HG03469 (cell line): ENCODE data around the gene NUP93.

Source experiments
- ATAC-seq: cut with Tn5 transposase; IDR thresholded peaks from one replicate; pipeline ENCODE4 v1.9.1; 2021; ENCODE audit warnings: mild to moderate bottlenecking, moderate library complexity, moderate number of reproducible peaks; ENCODE audit not compliant: unreplicated experiment

The NUP93 gene

DNA sequence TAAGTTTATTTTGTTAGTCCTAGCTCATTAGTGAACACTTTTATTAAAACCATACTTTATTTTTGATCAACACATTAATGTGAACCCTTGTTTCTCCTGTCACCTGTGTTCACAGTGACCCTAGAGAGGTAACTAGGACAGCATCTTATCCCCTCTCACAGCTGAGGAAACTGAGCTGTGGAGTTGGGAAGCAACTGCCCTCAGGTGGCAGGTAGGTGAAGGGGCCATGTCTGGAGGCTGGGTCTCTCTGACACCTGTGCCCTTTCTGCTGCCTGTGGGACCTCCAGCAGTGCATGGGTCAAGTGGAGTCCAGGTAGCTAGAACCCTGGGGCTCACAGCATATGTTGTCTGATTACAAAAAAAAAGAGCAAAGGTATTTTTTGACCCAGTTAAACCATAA is 112.2 kb downstream of the NUP93 start:
- no peak for ATAC-seq

DNA sequence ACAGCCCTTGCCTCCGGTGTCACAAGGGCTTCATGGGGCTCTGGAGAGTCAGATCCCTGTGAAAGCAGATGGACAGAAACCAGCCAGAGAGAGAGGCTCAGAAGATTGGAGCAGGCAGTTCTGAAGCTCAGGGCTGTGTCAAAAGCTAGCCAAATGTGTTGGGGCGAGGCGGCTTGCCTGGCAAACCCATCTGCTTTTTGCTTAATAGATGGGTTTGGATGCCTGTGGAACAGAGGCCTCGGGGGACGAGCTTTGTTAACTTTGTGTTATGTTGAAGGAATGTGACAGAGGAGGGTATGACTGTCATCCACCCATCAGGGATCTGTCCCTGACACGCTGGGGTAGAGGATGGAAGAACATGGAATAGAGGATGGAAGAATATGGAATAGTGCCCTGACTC is 114.1 kb downstream of the NUP93 start:
- ATAC-seq, result no peak

DNA sequence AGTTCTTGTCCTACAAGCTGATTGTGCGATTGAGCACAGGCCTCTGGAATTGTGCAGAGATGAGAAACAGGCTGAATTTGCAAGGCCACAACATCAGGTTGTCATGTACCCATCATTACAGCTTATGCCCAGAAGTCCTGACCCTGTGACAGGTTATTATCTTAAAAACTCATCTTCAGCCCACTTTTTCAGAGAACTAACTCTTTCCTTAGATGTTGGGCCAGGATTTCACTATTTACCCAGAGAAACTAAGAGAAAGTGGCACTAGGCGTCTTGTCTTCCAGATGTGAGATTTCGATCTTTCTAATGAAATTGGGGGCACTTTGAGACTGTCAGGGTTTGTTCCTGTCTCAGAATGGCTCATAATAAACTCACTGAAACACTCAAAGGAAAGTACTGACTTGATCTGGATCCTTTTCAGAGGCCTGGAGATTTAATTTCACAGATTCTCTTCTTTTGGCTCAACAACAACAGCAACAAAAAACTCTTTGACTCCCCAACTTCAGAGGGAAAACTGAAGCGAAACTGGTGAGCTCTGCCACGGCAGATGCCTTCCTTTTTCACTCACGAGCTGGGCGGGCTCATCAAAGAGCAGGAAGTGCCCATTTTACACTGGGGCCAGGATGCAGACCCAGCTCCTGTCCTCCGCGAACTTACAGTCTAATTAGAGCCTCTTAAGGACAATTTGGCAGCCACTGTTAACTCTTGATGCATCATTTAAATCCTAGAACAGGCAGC is 117.4 kb downstream of the NUP93 start:
- no peak for ATAC-seq

DNA sequence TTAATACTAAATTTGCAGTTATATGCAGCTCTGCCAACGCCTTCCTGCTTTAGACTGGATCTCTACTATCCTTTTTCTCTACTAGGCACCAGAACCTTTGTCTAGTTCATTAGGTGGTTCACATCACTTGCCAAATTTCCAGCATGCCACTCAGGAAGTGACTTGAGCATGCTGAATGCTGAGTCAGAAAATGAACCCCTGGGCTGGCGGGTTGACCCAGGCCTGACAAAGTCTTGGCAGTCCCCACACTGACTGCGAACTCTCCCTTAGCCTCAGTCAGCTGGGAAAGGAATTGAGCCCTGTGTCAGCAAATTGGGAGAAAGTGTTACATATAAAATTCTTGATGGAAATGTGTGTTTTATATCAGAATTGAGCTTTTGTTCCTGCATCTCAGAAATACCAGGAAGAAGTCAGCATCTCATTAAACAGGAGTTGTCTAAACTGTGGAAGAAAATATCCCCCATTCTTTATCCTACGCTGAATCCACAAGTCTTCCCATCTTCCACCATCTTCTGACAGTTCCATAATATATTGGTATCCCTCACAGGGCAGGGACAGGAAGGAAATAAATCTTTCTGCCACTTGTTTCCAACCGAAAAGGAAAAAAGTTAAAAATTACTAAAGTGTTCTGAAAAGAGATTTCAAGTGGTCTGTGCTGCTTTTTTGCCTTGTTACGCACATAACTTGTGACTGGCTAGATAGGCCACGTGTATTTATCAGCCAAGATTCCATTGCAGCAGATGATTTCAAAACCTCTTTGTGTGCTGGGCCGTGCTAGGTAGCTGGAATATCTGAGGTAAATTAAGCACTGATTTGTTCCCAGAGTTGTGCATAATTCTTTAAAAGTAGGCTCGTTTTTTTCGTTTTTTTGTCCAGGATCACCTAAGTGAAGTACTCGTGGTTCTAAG is 118.4 kb downstream of the NUP93 start:
- ATAC-seq, result no peak

DNA sequence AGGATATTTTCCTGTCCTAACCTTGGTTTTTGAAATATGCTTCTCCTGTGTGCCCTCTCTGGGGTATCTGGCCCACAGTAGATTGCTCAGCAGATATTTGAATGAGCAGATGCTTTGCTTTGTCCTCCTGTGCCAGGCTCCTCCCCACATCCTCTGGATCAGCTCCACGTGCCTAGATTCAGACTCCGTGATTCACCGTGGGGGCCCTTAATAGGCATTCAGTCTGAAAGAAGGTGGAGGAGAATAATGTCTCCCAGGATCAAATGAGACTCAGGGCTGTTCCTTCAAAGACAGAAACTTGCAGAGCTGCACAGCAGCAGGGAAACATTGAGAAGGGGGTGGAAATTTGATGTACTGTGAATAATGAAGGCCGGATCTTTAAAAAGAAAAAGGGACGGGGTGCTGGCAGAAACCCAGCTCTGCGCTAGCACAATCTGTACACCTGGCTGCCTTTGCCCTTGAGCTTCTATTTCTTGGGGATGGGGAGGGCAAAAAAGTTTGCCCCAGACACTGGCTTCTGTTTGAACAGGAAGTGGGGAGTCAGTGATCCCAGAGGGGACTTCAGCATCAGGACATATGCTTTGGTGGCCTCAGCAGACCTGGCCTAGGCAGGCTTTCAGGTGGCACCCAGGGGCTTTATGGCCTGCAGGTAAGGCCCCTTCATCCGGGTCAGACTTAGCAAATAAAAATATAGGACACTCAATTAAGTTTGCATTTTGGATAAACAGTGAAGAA is 119.2 kb downstream of the NUP93 start:
- ATAC-seq, result no peak

DNA sequence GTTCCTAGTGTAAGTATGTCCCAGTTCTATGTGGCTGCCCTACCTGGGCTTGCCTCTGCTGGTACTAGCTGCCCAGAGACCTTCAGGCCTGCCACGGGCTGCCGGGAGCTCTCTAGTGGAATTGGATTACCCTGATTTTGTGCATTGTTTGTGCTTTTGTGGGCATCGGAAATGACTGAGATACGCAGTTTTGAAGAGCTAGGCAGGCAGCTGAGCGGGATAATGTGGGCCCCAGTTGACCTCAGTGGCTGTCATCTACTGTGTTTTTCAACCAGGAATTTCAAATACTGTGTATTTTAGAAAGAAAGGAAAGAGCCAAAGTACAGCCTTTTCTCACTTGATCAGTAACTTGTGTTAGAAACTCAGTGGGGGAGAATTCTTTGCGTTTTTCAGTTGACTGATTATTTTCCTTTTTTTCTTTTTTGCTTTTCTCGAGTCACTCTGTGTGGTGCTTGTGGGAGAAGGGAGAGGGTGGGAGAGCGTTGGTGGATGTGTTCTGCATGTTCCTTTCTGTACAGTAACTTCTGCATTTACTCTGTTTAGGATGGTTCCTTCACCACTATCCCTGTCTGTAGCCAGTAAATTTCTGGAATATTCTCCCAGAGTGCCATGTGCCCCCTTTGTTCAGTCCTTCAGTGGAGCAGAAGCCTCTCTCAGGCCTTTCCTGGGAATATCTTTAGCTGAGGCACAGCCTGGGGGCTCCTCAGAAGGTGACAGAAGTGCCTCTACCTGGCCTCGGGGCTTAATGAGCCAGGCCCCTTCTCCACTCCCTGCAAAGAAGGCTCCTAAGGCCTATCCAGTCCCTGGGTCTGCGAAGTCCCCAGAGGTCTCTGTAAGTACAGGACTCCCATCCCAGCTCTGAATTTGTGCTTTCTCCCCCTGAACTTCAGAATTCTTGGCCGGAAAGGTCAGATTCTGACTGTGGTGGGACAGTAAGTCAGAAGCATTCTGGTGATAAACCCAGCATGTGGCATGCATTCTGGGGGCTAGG is 120.1 kb downstream of the NUP93 start:
- ATAC-seq, result no peak

DNA sequence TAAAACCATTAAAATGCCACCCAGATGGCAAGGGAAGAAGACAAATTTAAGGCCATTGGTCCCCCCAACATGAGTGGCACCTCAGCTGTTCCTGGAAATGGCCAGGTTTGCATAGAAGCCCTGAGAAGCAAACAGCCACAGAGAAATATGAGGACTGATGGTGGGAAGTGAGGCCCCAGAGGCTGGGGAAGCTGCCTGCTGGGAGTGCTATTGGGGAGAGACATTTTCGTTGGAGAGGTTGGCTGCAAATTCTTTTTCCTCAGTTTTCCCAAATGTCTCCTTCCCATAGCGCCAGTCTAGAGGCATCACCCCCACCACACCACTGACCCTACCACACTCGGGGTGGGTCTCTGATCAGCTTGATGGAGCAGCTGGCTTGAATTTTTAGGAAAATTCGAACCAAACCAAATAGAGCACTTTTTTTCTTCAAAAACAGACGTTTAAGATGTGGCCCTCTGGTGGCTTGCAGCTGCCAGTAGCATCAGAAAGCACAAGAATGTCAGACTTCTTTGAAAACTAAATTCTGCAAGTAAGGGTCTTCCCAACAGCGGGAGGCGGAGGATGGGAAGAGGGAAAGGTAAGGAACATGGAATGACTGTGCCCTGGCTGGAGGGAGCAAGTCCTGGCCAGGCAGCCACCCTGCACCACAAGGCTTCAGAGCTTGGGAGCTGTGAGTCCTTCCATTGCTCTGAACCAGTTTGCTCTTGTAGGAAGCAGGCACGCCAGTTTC is 121.9 kb downstream of the NUP93 start:
- ATAC-seq, result no peak

DNA sequence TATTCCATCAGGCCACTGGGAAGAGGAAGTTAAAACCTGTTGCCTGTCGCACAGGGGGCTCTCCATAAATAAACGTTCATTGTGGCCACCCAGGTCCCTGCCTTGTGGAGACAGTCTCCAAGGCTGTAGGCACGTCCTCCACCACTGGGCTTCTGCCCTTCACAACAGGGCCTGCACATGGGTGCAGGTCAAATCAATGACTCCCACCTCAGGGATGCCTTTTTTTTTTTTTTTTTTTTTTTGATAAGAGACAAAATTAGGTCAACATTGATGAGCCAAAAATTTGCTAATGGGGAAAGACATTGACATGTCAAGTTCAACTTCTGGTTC is 122.4 kb downstream of the NUP93 start:
- no peak for ATAC-seq

DNA sequence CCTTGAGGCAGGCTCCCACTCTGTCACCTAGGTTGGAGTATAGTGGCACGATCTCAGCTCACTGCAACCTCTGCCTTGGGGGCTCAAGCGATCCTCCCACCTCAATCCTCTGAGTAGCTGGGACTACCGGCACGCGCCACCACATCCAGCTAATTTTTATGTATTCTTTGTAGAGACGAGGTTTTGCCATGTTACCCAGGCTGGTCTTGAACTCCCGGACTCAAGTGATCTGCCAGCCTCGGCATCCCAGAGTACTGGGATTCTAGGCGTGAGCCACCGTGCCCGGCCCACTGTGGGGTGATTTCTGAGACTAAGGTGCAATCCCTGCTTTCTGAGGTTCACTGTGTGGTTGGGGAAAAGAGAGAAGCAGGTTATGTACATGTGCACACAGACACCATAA is 123.0 kb downstream of the NUP93 start:
- no peak for ATAC-seq

DNA sequence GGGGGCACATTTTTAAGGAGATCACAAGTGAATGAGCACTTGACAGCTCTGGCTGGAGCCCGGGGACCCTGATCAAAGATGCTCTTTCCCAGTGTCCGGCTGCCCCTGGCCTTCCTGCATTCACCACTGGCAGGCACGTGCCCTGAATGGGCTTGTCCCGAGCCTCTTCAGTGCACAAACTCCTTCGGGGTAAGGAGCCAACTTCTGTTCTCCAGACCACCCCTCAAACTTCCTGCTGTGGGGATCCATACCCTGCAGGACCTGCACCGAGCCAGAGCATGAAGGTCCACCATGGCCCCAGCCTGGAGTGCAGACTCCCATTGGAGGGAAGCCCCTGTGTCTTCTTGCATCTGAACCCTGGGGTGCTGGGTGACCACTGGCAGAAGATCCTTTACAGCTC is 125.3 kb downstream of the NUP93 start:
- no peak for ATAC-seq

DNA sequence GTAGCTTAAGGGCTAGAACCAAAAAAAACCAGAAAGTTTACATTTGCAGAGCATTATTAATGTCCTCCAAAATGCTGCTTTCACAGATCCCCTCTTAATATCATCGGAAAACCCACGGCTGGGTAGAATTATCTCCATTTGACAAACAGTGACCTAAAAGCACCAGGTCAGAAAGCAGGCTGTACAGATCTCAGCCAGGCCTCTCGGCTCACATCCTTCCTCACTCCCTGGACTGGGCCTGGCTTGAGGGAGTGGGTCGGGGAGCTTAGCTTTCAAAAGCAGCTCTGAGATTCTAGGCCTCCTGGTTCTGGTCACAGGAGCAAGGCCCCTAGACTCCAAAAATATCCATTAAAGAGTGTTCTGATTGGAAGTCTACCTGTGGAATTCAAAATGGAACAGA is 126.0 kb downstream of the NUP93 start:
- no peak for ATAC-seq

DNA sequence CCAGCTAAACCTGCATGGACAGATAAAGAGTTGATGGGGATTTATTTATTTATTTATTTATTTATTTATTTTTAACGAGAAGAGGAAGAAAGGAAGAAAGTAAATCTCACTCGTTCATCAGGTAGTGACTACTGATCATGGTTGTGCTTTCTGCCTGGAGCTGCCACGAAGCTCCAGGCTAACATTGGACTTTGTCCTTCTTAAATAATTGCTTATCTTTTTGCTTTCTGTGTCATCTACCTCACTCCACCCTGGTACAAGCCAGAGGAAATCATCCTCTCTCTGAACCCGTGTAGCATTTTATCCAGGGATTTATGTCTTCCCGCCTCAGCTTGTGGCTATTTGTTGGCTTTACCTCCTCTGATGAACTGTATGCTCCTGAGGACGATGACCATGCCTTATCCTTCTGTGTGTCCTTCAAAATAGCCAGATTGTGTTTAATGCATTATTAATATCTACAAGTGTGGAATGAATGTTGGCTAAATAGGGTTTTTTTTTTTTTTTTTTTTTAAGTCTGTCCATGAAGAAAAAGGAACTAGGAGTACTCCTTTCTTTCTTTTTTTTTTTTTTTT is 127.0 kb downstream of the NUP93 start:
- no peak for ATAC-seq

DNA sequence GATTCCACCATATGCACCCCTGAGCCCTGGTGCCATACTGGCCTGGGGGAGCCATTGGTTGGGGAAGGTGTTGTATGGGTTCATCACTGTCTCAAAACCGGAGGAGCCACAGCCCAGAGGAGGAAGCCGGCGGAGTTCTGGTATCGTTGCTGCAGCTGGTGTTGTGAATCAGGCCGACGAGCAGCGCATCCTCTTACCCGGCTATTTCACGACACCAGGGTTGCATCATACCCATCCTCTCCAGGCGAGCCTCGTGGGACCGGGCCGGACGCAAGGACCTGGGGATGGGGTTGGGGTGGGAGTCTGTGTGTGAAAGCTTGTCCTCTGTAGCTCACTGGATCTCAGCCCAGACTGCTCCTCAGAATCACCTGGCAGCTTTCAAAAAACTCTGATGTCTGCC is 128.4 kb downstream of the NUP93 start:
- ATAC-seq, result no peak

DNA sequence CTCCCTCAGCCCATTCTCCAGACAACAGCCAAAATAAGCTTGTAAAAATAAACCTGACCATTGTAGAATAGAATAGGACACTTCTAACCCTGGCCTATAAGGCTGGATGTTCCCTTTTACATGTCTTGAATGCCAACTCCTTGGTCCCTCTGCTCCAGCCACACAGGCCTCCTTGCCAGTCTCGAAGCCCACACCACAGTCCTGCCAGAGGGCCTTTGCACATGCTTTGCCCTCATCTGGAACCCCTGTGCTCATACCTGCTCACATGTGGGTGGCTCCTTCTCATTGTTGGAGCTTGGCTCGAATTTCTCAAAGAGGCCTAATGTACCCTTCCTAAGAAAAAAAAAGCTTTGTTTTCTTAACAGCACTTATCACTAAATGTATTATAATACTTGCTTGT is 129.7 kb downstream of the NUP93 start:
- no peak for ATAC-seq

DNA sequence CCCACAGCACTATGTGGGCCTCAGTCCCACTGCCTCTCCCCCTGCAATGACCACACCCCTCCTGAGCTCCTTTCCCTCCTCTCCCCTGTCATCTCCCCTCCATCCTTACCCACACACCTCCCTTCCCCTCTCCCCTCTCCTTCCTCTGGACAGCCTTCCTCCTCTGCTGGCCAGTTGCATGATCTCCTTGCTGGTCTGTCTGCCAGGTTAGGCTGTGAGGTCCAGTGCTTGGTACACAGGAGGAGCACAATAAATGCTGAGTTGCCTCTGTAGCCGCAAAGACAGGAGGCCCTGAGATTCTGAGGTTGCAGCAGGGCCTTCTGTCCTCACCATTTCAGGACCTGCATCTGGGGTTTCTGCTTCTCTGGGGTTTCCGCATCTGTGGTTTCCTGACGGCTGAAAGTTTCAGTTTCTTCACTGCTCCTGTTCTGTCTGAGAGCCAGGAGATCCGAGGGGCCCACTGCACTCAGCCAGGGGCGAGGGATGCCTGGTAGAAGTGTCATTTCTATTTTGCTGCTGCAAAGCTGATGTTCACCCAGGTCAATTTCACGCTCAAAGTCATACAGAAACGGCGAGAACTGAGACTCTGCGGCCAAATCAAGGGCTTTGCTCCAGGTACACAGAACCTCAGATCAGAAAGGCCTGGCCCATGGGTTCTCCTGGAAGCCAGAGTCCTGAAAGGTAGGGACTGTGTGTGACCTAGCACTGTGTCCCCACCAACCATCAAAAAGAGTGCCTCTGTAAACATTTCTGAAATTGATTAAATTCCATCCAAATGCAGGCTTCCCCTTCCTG is 130.5 kb downstream of the NUP93 start:
- peak; percentile 66 for ATAC-seq

DNA sequence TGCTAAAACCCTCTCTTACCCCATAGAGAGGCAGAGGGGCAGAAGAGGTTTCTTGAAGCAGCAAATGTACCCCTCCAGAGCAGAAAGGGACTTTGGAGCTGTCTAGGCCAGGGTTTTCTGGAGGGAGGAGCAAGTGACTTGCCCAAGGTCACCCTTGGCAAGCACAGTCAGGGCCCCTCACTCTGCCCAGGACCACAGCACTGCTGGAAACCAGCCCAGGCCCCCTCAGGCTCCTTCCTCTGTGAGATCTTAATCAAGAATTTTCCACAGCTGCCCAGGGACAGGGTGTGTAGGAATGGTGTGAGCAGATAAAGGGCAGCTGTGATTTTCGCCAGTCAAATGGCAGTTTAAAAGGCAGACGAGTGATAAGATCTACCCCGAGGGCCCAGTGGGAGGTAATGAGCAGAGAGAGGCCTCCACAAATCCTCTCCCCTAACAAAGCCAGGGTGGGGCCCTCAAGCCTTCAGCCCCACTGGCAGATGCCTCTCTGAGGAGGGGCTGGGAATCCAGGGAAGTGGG is 131.2 kb downstream of the NUP93 start:
- no peak for ATAC-seq

DNA sequence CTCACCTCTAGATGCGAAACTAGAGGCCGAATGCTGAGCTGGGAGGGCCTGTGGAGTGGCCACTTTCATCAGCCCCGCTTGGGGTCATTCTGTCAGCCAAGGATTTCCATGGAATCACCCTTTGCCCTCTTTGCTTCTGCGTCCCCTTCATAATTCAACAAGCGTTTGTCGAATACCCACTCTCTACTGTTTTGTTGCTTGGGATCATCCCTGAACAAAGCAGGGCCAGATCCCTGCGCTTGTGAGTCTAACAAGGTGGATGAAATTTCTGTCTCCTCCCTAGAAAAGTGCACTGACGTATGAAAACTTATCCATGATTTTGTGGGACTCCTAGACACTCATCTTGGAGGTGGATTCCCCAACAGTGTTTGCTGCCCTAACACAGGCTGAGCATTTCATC is 131.8 kb downstream of the NUP93 start:
- ATAC-seq, result no peak

DNA sequence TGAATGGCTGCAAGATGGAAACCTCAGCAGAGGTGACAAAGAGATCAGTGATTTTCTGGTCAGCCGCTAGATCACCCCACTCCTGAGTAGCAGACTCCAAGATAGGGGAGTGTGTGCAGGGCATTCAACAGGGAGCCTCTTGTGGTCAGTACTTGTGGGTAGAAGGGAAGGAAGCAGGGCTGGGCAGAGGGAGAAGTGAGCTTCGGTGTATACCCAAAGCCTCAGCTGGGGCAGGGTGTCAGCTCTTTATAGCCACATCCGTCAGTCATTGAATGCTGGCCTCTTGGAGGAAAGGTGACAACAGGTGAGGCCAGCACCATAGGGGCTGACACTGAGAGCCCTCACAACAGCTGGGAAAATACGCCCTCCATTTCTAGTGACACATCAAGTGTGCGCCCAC is 132.8 kb downstream of the NUP93 start:
- no peak for ATAC-seq
